Iris pigment epithelial cell (primary cell): Measurements from ENCODE around the gene IRAK3.
"Not testable (repeated sequence)": the region's sequence is repeated elsewhere in the genome, so short reads cannot be mapped to it uniquely, and the experiment has no call there.

Experiments
- DNase-seq: peaks from one replicate; pipeline ENCODE4 v3.0.0-alpha.2; 2011; ENCODE audit warnings: low read depth

The IRAK3 gene

DNA sequence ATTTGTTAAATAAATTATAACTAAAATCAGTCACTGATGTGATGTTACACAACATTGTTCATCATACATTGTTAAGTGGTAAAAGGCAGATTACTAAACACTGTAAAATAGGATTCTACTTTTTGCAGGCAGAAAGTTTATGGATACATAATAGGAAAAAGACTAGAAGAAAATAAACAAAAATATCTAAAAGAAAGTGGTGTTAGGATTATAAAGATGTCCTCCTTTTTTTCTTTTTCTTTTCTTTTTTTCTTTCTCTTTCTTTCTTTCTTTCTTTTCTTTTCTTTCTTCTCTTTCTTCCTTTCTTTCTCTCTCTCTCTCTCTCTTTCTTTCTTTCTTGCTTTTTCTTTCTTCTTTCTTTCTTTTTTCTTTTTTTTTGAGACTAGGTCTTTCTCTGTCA, 73.7 kb downstream of the IRAK3 start:
- no peak for DNase-seq

DNA sequence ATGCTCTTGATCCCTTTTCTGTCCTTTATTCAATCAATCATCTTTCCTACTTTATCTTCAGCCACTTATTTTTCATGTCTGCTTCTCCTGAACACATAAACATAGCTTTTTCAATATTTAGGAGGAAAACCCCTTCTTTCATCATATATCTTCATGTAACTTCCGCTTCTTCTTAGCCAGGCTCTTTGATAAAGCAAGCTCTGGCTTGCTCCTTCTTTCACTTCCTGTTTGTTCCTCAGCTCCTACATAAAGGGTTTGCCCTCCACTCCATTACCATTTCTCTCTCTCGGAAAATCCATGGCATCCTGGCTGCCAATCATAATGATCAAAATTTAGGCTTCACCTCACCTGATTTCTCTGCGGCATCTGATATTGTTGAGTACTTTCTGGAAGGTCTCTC, 79.5 kb downstream of the IRAK3 start:
- no peak for DNase-seq

DNA sequence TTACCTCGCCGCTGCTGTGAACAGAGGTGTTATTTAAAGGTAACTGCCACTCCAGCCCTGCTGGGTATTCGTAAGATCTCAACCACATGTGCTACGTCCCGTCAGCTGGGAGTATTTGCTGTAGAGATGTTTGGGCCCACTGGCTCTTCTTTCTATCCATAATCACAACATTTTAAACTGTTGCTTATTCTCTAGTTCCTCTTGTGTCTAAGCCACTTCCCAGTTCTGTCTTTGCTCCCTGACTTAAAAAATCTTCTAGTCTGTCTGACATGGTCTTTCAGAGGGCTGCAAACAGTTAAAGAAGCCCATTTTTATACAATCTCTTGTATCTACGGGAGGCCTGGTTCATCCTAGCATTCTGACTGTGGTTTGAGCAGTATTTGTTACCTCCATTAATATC, 80.1 kb downstream of the IRAK3 start:
- DNase-seq = no peak

DNA sequence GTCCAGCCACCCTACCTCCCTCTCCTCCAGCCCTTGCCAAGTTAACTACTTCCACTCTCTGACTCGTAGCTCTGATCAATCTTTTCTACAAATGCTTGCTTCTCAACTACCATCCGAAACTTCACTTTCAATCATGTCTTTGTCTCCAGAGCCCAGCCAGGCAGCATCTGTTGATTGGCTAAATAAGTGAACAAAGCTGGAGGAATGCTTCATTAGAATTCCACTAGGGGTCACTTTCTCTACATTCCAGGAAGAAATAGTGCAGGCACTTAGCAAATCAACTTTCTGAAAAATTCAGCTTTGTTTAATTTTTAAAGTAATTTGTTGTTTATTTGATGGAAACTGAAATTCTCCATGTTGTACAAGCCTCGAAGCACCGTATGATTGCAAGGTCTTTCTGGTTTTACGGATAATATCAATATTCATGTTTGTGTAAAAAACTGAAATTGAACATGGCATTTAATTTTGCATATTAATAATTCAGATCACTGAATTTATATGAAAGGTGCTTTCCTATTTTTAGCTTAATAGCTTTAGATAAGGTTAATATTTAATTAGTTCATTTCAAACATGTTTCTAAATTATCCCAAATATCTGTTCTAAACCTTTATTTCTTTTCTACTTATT, 80.9 kb downstream of the IRAK3 start:
- peak; percentile 60 for DNase-seq

DNA sequence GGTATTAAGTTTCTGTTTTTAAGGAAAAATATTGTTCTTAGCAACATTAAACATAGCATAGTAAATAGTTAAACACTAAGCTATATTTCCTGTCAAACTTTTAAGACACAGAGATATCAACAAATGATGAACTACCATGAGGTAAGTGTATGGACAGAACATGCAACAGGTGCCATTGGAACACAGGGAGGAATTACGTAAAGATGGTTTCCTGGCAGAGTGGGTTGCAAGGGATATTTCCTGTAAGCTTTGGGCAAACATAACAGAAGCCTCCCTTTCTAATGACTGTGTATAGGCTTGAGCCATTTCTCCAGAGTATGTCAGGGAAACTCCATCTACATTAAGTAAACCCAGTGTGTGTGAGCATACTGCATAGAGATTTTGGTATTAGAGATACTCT, 81.6 kb downstream of the IRAK3 start:
- DNase-seq = no peak

DNA sequence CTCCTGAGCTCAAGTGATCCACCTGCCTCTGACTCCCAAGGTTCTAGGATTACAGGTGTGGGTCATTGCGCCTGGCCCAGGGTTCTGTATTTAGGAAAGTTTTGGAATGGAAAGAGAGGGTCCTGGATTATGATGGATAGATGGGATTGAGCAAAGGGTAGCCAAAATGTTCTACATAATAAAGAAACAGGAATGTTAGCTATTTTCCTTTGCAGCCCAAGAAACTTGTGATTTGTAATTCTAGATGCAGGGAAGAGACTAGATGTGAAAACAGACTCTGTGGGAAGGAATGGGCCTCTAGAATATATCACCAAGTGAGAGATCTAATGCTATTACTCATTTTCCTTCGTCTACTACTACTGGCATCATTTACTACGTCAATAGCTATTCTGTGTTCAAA, 83.6 kb downstream of the IRAK3 start:
- DNase-seq = no peak

DNA sequence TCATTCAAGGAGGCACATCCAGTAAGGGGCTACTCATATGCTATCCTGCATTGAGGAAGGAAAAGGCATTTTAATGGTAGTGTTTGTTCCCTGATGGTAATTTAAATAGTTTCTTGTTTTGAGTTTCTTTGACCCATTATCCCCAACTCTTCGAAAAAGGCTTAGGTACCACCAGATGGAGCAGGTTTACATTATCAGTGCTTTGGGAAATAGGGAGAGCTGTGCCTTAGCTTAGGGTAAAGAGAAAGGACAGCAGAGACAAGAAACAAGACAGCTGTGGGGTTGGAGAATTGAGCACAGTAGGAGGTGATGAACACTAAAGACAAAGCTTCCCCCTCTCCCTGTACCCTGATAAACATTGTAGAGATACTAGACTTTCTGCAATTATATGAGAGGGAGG, 84.1 kb downstream of the IRAK3 start:
- no peak for DNase-seq

DNA sequence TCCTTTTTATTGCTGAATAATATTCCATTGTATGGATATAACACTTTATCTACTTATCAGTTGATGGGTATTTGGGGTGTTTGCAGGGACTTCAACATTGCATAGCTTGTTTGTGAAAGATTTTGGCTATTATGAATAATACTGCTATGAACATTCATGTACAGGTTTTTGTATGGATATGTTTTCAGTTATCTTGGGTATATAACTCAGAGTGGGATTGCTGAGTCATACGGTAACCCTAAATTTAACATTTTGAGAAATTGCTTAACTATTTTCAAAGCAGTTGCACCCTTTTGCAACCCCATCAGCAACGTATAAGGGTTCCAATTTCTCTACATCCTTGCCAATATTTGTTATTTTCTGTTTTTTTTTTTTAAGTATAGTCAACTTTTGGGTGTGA, 86.0 kb downstream of the IRAK3 start:
- no peak for DNase-seq

DNA sequence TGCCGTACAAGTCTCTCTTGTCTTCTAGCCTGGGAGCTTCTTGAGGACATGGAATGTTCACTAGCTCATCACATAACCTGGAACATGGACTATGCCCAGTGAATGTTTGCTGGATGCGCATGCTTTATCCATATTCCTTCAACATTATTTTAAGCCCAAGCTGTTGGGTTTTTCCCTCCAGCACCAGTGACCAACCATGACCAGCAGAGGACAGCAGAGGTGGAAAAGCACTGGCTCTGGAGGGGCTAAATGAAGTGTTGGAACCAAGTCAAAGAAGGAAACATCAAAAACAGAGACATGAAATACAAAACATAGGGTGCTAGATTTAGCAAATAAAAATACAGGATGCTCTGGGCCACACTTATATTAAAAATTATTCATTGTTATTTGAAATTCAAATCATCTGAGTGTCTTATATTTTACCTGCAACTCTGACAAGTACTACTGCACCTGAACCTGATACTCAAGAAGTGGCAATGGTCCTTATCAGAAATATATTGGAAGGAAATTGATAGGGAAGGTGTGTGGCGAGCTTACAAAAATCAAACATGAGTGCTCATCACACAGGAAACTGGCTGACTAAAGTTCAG, 90.2 kb downstream of the IRAK3 start:
- DNase-seq = peak; percentile 40

DNA sequence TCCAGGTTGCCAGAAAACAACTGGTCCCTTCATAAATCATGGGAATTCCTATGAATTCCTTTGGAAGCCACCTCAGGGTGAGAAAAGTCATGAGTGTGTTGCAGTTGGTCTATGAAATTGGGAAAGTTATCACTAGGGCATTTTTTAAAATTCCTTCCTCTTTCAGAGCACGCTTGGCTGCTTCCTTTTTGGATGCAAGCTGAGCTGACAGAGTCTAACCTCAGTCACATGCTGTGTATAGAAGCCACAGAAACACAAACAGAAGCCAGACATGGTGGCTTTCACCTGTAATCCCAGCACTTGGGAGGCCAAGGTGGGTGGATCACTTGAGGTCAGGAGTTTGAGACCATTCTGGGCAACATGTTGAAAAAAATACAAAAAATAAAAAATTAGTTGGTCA, 91.5 kb downstream of the IRAK3 start:
- DNase-seq = no peak

DNA sequence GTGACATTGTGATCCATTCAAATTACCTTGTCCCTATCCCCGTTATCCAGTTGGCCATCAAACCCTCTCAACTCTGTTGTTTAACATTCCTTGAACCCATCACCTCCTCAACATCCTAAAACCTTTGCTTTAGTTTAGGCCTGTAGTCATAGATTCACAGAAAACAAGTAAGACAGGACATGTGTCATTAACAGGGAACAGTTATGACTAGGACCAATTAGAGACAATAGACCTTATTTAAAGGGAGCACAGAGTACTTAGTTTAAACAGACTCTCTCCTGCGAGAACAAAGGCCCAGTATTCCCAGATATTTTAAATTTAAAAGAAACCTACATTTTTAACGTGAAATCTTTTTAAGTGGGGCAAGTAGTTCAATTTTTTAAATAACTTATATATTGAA, 93.2 kb downstream of the IRAK3 start:
- no peak for DNase-seq

DNA sequence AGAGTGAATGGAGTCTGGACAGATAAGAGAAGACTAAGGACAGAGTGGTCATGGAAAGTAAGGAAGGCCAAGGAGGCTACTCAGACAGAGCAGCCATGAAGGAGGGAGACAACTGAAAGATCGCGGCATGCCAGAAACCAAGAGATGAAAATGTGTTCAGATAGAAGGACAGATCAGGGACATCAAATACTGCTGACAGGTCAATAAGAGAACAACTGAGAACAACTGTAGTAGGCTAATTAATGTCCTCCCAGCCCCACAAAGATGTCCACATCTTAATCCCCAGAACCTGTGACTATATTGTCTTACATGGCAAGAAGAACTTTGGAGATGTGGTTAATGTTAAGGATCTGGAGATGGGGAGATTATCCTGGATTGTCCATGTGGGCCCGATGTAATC, 98.3 kb downstream of the IRAK3 start:
- no peak for DNase-seq

DNA sequence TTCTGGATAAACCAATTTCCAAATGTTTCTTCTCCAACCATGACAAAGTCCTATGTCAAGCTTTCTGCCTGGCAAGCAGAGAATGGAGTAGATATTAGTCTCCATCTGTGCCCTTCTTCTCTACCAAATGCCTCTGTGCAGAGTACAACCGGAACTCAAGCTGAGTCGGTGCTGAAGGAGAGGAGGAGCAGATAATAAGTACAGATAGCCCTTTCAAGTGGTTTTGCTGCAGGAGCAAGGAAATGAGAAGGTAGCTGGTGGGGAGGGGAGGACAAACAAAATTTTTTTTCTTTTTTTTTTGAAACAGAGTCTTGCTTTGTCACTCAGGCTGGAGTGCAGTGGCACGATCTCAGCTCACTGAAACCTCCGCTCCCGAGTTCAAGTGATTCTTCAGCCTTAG, 99.1 kb downstream of the IRAK3 start:
- DNase-seq = no peak

DNA sequence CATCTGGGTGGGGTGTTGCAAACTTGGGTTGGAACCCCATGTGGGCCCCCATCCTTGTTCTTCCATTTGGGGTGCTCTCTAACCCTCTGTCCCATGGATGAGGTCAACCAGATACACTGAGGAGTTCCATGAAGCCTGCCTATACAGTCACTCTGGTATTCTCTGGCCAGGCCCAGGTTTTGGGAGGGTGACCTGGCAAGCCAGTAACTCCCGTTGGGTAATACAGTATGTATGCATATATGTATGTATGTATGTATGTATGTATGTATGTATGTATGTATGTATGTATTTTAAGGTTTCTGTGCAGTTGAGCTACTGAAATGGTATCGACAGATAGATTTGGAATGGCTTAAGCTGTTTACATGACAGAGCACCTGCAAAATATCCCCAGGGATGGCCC, 100.5 kb downstream of the IRAK3 start:
- DNase-seq = no peak

DNA sequence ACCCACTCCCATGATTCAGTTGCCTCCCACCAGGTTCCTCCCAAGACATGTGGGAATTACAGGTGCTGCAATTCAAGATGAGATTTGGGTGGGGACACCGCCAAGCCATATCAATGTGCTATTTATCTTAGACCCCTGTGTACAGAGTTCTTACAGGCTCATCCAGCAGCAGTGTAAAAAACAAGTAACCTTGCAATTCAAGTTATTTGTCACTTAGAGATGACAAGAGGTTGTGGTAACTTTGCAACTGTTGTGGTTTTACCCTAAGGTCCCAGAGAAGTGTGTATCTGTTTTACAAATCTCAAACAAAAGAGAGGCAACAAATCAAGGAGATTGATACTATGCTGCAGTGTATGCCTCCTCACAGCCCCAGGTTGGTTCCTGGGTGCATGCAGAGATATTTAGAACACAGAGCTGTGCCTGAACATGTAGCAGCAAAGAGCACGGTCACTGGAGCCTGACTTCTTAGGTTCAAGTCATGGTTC, 101.7 kb downstream of the IRAK3 start:
- DNase-seq = no peak

DNA sequence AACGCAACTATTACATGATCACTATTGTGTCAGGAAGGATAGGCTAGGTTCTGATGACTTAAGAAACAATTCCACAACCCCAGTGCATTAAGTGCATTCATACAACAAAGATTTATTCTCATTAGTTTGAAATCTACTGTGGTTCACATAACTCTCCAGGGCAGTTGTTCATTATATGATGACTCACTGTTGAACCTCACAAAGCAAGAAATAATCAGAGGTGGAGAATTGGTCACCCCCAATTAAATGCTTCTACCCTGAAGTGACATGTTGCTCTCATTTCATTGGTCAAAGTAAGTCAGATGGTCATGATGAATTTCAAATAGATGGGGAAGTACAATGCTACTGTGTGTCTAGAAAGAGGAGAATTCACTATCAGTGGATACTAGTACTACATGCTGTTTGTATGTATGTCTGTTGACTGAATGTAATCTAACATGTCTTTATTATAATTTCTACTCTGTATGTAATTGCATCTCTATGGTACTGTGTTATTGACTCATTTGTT, 107.2 kb downstream of the IRAK3 start:
- no peak for DNase-seq

DNA sequence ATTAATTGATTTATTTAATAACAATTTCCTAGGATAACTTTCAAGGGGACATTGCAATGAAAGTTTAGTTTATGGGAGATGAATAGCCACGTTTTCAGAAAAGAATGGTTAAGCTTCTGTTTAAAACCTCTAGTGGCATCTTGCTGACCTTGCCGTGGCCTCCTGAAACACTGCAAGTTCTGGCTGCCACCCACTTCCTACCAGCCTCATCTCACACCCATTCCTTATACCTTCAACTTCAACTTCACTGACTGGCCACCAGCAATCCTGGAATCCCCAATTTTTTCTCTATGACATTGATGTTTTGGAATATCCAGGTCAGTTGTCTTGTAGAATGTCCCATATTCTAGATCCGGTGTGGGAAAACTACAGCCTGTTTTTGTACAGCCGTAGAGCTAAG, 108.1 kb downstream of the IRAK3 start:
- no peak for DNase-seq

DNA sequence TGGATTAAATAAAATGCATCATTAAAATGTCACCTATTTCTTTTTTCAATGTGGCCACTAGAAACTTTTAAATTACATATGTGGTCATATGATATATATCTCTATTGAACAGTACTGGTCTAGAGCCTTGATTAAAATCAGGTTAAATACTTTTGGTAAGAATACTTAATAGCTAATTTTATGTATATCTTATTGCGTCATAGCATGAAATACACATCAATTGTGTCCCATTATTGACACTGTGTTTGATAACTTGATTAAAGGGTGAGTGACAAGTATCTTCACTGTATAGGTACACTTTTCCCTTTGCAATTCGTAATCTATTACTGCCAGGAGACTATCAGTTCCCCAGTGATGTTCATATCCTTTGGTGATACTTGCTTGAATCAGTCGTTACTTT, 108.9 kb downstream of the IRAK3 start:
- DNase-seq = no peak

DNA sequence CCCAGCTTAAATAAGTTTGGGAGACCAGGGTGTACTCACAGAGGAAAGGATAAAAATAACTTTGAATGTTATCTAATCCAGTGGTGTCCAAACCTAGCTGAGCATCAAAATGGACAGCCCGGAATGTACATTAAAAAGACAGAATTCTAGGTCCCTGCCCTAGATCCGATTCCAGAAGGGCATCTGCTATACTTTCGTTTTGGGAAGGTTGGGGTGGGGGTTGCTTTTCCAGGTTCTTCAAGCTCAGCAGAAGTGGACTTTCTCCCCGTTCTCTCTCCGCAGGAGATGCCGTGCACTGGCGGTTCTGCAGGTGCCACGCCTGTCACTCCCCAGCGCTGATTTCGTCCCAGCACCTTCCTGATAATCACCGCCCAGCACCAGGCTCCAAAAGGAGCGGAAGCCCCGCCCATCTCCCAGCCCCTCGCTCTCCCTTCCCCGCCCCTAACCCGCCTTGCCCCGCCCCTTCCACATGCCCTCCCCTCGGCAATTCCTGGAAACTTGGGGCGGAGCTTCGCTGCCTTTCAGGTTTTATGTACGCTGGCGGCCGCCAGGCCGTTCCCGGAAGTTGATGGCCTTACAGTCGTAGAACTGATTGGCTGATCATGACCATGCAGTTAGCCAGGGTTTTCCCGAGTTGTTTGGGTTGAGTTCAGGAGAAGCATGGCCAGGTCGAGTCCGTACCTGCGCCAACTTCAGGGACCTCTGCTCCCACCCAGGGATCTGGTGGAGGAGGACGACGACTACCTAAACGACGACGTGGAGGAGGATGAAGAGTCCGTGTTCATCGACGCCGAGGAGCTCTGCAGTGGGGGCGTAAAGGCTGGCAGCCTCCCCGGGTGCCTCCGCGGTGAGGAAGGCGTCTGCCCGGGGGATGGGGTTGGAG, 113.2 kb downstream of the IRAK3 start, which contains the start of gene HELB:
TSS of gene HELB (plus strand) at position 550 of the 883 bp plus-strand sequence. CDS start at position 661, 111 bp downstream.
- peak; percentile 97 for DNase-seq

DNA sequence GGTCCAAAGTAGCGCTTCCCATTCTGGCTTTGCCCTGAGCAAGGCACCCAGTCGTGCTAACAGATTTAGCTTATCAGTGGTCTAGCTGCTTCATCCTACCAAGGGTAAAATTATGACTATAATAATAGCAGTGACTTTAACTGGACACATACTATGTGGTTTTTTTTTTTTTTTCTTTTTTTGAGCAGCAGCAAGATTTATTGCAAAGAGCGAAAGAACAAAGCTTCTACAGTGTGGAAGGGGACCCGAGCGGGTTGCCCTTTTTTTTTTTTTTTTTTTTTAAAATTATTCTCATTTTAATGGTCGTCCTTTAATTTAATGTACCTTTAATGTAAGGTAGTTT, 113.8 kb downstream of the IRAK3 start:
- DNase-seq = no peak

DNA sequence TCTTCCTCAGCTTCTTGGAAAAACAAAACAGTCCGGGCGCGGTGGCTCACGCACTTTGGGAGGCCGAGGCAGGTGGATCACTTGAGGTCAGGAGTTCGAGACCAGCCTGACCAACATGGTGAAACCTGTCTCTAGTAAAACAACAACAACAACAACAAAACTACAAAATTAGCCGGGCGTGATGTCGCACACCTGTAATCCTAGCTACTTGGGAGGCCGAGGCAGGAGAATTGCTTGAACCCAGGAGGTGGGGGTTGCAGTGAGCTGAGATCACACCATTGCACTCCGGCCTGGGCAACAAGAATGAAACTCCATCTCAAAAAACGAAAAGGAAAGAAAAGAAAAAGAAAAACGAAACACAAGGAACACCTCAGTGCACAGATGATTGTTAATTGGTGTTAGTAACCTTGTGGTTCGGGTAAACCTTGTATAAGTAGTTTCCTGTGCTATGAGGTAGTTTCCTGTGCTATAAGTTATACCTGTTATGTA, 114.3 kb downstream of the IRAK3 start:
- not testable (repeated sequence) for DNase-seq
